Endothelial cell of umbilical vein (primary cell): ENCODE results near the gene SLCO2A1. TPM values are rescaled to one million over a fixed set of nuclear protein-coding genes. Genes with fewer than 3 reads are reported as not detected.

Experiments
- BruUV-seq: library from RNA; stranded (reverse); fragments of 400-500 nt; replicated peaks from 2 replicates; lab custom pipeline; 2021; lab: Mats Ljungman, UMichigan
- CTCF ChIA-PET: fragments of 300-600, 350-600 bp; sonication (Branson Sonifier 250); formaldehyde crosslinking; loops from one replicate; lab custom pipeline; 2021; ENCODE audit warnings: antibody characterized with exemption, inconsistent platforms; lab: Charles Lee
- POLR2A ChIA-PET: fragments of 300-600, 350-600 bp; sonication (Branson Sonifier 250); formaldehyde crosslinking; loops from one replicate; lab custom pipeline; 2021; ENCODE audit warnings: antibody characterized with exemption, inconsistent platforms; lab: Charles Lee
- DNase-seq: peaks from one replicate; pipeline ENCODE4 v3.0.0-alpha.2; 2011; ENCODE audit warnings: low read depth, low spot score
- FAIRE-seq: peaks from 2 replicates; lab custom pipeline; 2011; peaks lifted over from hg19 to GRCh38; lab: Jason Lieb, UNC
- H2AFZ ChIP-seq: 2 replicates; pipeline ENCODE4 v1.6.0; 2012; ENCODE audit warnings: low read depth, low read length, control low read depth, inconsistent platforms
- H3K27ac ChIP-seq: 2 replicates; pipeline ENCODE4 v1.5.1; 2011; ENCODE audit warnings: low read depth, mild to moderate bottlenecking, control low read depth, low read length, moderate library complexity; ENCODE audit not compliant: insufficient read depth
- H3K27me3 ChIP-seq, 2 experiments: 2 replicates each; pipeline versions ENCODE4 v1.6.0 to v1.6.1; 2011; ENCODE audit warnings: low read length in 2 of 2, mixed read lengths in 1 of 2; ENCODE audit not compliant: control insufficient read depth in 2 of 2, insufficient read depth in 2 of 2
- H3K36me3 ChIP-seq, 2 experiments: 2 replicates in 1 of 2; 3 replicates in 1 of 2; pipeline ENCODE4 v1.5.1; 2011; ENCODE audit warnings: low read length in 2 of 2, mild to moderate bottlenecking in 1 of 2, moderate library complexity in 1 of 2; ENCODE audit not compliant: control insufficient read depth in 2 of 2, insufficient read depth in 2 of 2; ENCODE audit errors: extremely low read depth in 1 of 2
- H3K4me1 ChIP-seq: 3 replicates; pipeline ENCODE4 v1.5.1; 2011; ENCODE audit warnings: mild to moderate bottlenecking, low read length; ENCODE audit not compliant: control insufficient read depth, insufficient read depth; ENCODE audit errors: extremely low read depth
- H3K4me2 ChIP-seq: 2 replicates; pipeline ENCODE4 v1.6.1; 2011; ENCODE audit warnings: low read length, control low read depth, mixed read lengths; ENCODE audit not compliant: insufficient read depth
- H3K4me3 ChIP-seq, 3 experiments: fragments of 200-600 bp in 1 of 3; sonication (generic), shearing (Covaris generic) in 1 of 3; replicated peaks in 1 of 3; 2 replicates each; pipeline ENCODE4 v1.5.1; 2011 to 2016; ENCODE audit warnings: control low read depth in 3 of 3, low read length in 3 of 3, mild to moderate bottlenecking in 2 of 3, inconsistent platforms in 1 of 3, low read depth in 1 of 3, moderate library complexity in 1 of 3; ENCODE audit not compliant: insufficient read depth in 1 of 3
- H3K79me2 ChIP-seq: 2 replicates; pipeline ENCODE4 v1.6.0; 2012; ENCODE audit warnings: low read length, inconsistent platforms; ENCODE audit not compliant: control insufficient read depth, insufficient read depth
- H3K9ac ChIP-seq: replicated peaks from 2 replicates; pipeline ENCODE3; 2011; ENCODE audit warnings: low read length, control low read depth; ENCODE audit not compliant: insufficient read depth; ENCODE audit errors: extremely low read depth
- H3K9me1 ChIP-seq: replicated peaks from 3 replicates; pipeline ENCODE4 v1.6.0; 2011; ENCODE audit warnings: mild to moderate bottlenecking, low read length; ENCODE audit not compliant: control insufficient read depth, insufficient read depth; ENCODE audit errors: extremely low read depth
- H3K9me3 ChIP-seq: replicated peaks from 2 replicates; pipeline ENCODE4 v1.5.1; 2012; ENCODE audit warnings: low read length, inconsistent platforms; ENCODE audit not compliant: control insufficient read depth, insufficient read depth
- H4K20me1 ChIP-seq: replicated peaks from 2 replicates; pipeline ENCODE3; 2011; ENCODE audit warnings: mild to moderate bottlenecking, low read length; ENCODE audit not compliant: control insufficient read depth, insufficient read depth; ENCODE audit errors: extremely low read depth
- CTCF ChIP-seq, 2 donors: IDR thresholded peaks; 1 replicate in 1 of 2; 2 replicates in 1 of 2; pipeline ENCODE4 v1.5.1; 2011; ENCODE audit warnings: low read length in 2 of 2, mild to moderate bottlenecking in 2 of 2, moderate library complexity in 2 of 2, control low read depth in 1 of 2, inconsistent platforms in 1 of 2, low read depth in 1 of 2; ENCODE audit not compliant: insufficient read depth in 1 of 2; ENCODE audit errors: extremely low read depth in 1 of 2
- EZH2 ChIP-seq: IDR thresholded peaks from 2 replicates; pipeline ENCODE4 v1.6.1; 2012; ENCODE audit warnings: borderline replicate concordance, low read depth, mild to moderate bottlenecking, moderate library complexity, low read length, inconsistent platforms; ENCODE audit not compliant: severe bottlenecking
- FOS ChIP-seq: IDR thresholded peaks from 2 replicates; pipeline ENCODE4 v1.6.1; 2011; ENCODE audit warnings: mild to moderate bottlenecking, low read length, moderate library complexity, borderline replicate concordance; ENCODE audit not compliant: insufficient read depth
- GATA2 ChIP-seq: IDR thresholded peaks from 2 replicates; pipeline ENCODE4 v1.7.0; 2011; ENCODE audit warnings: low read depth, mild to moderate bottlenecking, moderate library complexity, mixed read lengths, low read length; ENCODE audit not compliant: insufficient read length, insufficient read depth
- MYC ChIP-seq: IDR thresholded peaks from one replicate; pipeline ENCODE4 v1.6.1; 2011; ENCODE audit warnings: mild to moderate bottlenecking, low read depth, low read length
- POLR2A ChIP-seq: IDR thresholded peaks from 2 replicates; pipeline ENCODE4 v1.6.1; 2012; ENCODE audit warnings: low read depth, mild to moderate bottlenecking, control low read depth, low read length
- dilution Hi-C: fragments of 300-500 bp; cut with MboI; formaldehyde crosslinking; loops from one replicate; pipeline ENCODE4 v1.15.0; 2019; ENCODE audit warnings: low sequenced_read_pairs; ENCODE audit not compliant: extremely low pct_ligation_motif_present
- intact Hi-C: fragments of 100-400 bp; cut with micrococcal nuclease; formaldehyde crosslinking; loops from one replicate; pipeline ENCODE4 v1.10.0; 2022
- polyA plus RNA-seq, 4 experiments: library from polyadenylated mRNA; depleted of rRNA in 3 of 4; stranded (reverse) in 3 of 4; unstranded in 1 of 4; fragments of >200 nt; gene quantifications; 2 replicates each; pipeline versions ENCODE4 v1.2.1 to v1.2.3, GENCODE V29; 2011 to 2012; ENCODE audit warnings: missing spikeins in 1 of 4
- total RNA-seq: library from RNA; stranded (reverse); gene quantifications from 2 replicates; pipeline ENCODE4 v1.2.3, GENCODE V29; 2021

SLCO2A1 gene
- total and polyA plus RNA-seq, 2 donors (not counting 3 experiments of a cell fraction or from before 2014, with no cell fraction given) = 1.4 to 11.9 TPM

DNA sequence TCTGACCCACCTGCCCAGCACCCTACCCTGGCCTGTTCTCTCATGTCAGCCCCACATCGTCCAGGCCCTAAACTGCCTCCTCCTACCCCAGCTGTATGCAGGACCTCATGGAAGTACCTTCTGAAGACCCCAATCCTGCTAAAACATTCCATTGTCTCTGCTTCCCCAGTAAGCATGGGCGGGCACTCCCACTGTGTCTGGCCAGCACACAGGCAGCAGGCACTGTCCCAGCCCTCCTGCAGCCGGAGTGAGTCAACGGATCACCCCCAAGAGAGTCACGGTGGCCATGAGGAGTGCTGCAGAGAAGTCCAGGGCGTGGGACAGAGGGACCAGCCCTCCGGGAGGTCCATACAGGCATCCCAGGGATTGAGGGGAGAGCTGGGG lies 36.4 kb upstream of the SLCO2A1 start:
- H3K4me1 ChIP-seq = peaks cover 28% of the 10 kb centered on the region
- no peaks in the 10 kb centered on the region for H3K27me3 ChIP-seq
- no peaks in the 10 kb centered on the region for H3K9me1 ChIP-seq
- H3K9ac ChIP-seq = no peak overlapping the region
- no peaks in the 10 kb centered on the region for H3K36me3 ChIP-seq
- CTCF ChIA-PET = interaction anchor here (0.8 to 1.4 kb wide), 5 partner anchors 9 to 146 kb away, joined by 3 to 8 read pairs (median 3); no protein-coding TSS in a partner anchor
- no peak overlapping the region for H3K4me3 ChIP-seq
- peak overlapping the region; percentile 64 for H2AFZ ChIP-seq
- peak; percentile 19 for DNase-seq
- no peaks in the 10 kb centered on the region for H4K20me1 ChIP-seq
- H3K79me2 ChIP-seq = no peaks in the 10 kb centered on the region
- POLR2A ChIA-PET = no interaction called here
- H3K9me3 ChIP-seq = no peaks in the 10 kb centered on the region
- no peak overlapping the region for H3K27ac ChIP-seq
- intact Hi-C loops = no loop called here
- dilution Hi-C loops = no loop called here
- BruUV-seq = no TSS peak
- no peak overlapping the region for H3K4me2 ChIP-seq
- FAIRE-seq = no peak
- no peak for TF ChIP-seq POLR2A
- TF ChIP-seq CTCF (IDR thresholded peaks at IDR 0.05; ENCODE audit: extremely low read depth in 1 of 2, insufficient read depth in 1 of 2, low read depth in 1 of 2, low read length in 2 of 2) = no peak
- TF ChIP-seq FOS = no peak
- TF ChIP-seq MYC = no peak
- no peak for TF ChIP-seq GATA2
- TF ChIP-seq EZH2 = no peak
